Measurements from ENCODE around the gene LMX1B.

GRCh38 chr9:126650404-126651341, 36.9 kb downstream of the LMX1B start:
- TF ChIP-seq CTCF (conservative IDR thresholded peaks at IDR 0.05; ENCODE audit: low read depth, low read length) (no peak), EZH2 (IDR thresholded peaks at IDR 0.05; ENCODE audit: low read length, unreplicated experiment) (no peak), EZH2phosphoT487 (IDR thresholded peaks at IDR 0.05; ENCODE audit: borderline replicate concordance, low read length) (no peak)
